Vagina (tissue), 2 donors: ENCODE results near the gene MEIOB.

Source experiments
- CTCF ChIP-seq, 3 experiments: fragments of 450-650 bp in 2 of 3; fragments of 200-600 bp in 1 of 3; sonication (generic) in 1 of 3; IDR thresholded peaks; one replicate each; pipeline ENCODE4 v1.5.1; 2017 to 2019; ENCODE audit warnings: antibody characterized with exemption in 3 of 3, mild to moderate bottlenecking in 2 of 3, moderate library complexity in 2 of 3
- POLR2A ChIP-seq, 2 donors: fragments of 450-650 bp; IDR thresholded peaks; one replicate each; pipeline ENCODE4 v1.6.1; 2017; ENCODE audit warnings: antibody characterized with exemption in 2 of 2, mild to moderate bottlenecking in 2 of 2, moderate library complexity in 2 of 2

GRCh38 chr16:1895068-1895467 lies 23.1 kb upstream of the MEIOB start:
- TF ChIP-seq CTCF (IDR thresholded peaks at IDR 0.05) (no peak), POLR2A (IDR thresholded peaks at IDR 0.05) (no peak)
